SK-N-SH (cell line): ENCODE measurements around the gene ANK3. TPM values are rescaled to one million over a fixed set of nuclear protein-coding genes. Genes with fewer than 3 reads are reported as not detected.

Experiments
- CTCF ChIA-PET: fragments of 300-600, 350-600 bp; formaldehyde crosslinking; extraction: SDS; loops from one replicate; lab custom pipeline; 2021; lab: Yijun Ruan, JAX
- POLR2A ChIA-PET: fragments of 350-600 bp; sonication (Branson Sonifier 250); formaldehyde crosslinking; extraction: SDS; loops from one replicate; lab custom pipeline; 2020; ENCODE audit warnings: antibody characterized with exemption, inconsistent platforms; lab: Yijun Ruan, JAX
- DNase-seq: peaks from one replicate; pipeline ENCODE4 v3.0.0; 2012
- H2AFZ ChIP-seq: fragments of 200-600 bp; sonication (generic); 2 replicates; pipeline ENCODE4 v1.8.1; 2016; ENCODE audit warnings: antibody characterized with exemption, mild to moderate bottlenecking, low read depth
- H3F3A ChIP-seq: fragments of 200-600 bp; sonication (generic); replicated peaks from 2 replicates; pipeline ENCODE3; 2016; ENCODE audit warnings: antibody characterized with exemption, mild to moderate bottlenecking; ENCODE audit not compliant: insufficient read depth
- H3K27ac ChIP-seq, 2 experiments: fragments of 200-500 bp in 1 of 2; fragments of 200-600 bp in 1 of 2; sonication (Bioruptor generic) in 1 of 2; sonication (generic), shearing (Covaris generic) in 1 of 2; 2 replicates each; pipeline versions ENCODE4 v1.5.1 to v1.6.1; 2014 to 2016; ENCODE audit warnings: low read depth in 2 of 2, inconsistent platforms in 1 of 2, low read length in 1 of 2, mild to moderate bottlenecking in 1 of 2, mixed read lengths in 1 of 2
- H3K27me3 ChIP-seq: fragments of 200-600 bp; sonication (generic), shearing (Covaris generic); 2 replicates; pipeline ENCODE4 v1.6.1; 2016; ENCODE audit warnings: mixed run types; ENCODE audit not compliant: insufficient read depth
- H3K36me3 ChIP-seq, 2 experiments: fragments of 200-500 bp in 1 of 2; fragments of 200-600 bp in 1 of 2; sonication (Bioruptor generic) in 1 of 2; sonication (generic) in 1 of 2; replicated peaks in 1 of 2; 2 replicates each; pipeline versions ENCODE3 to v1.5.1; 2014 to 2016; ENCODE audit warnings: low read length in 1 of 2, mild to moderate bottlenecking in 1 of 2; ENCODE audit not compliant: insufficient read depth in 2 of 2, control insufficient read depth in 1 of 2
- H3K4me1 ChIP-seq, 2 experiments: fragments of 200-500 bp in 1 of 2; fragments of 200-600 bp in 1 of 2; sonication (Bioruptor generic) in 1 of 2; sonication (generic), shearing (Covaris generic) in 1 of 2; 2 replicates each; pipeline versions ENCODE4 v1.5.1 to v1.6.1; 2014 to 2016; ENCODE audit warnings: low read depth in 1 of 2, low read length in 1 of 2, mixed run types in 1 of 2; ENCODE audit not compliant: insufficient read depth in 2 of 2, control insufficient read depth in 1 of 2
- H3K4me2 ChIP-seq: fragments of 200-600 bp; sonication (generic), shearing (Covaris generic); 2 replicates; pipeline ENCODE4 v1.6.1; 2017; ENCODE audit warnings: mixed run types
- H3K4me3 ChIP-seq, 2 experiments: fragments of 200-500 bp in 1 of 2; fragments of 200-600 bp in 1 of 2; sonication (Bioruptor generic) in 1 of 2; sonication (generic), shearing (Covaris generic) in 1 of 2; 2 replicates each; pipeline versions ENCODE4 v1.5.1 to v1.8.1; 2014 to 2016; ENCODE audit warnings: low read depth in 2 of 2, inconsistent platforms in 1 of 2, low read length in 1 of 2, mild to moderate bottlenecking in 1 of 2, mixed read lengths in 1 of 2, moderate library complexity in 1 of 2
- H3K79me2 ChIP-seq: fragments of 200-600 bp; sonication (generic); 2 replicates; pipeline ENCODE4 v1.8.1; 2017; ENCODE audit warnings: mild to moderate bottlenecking; ENCODE audit not compliant: insufficient read depth
- H3K9ac ChIP-seq: fragments of 200-600 bp; sonication (generic); 2 replicates; pipeline ENCODE4 v1.6.1; 2017; ENCODE audit warnings: mixed run types
- H3K9me2 ChIP-seq: fragments of 200-600 bp; sonication (generic); 2 replicates; pipeline ENCODE4 v1.6.1; 2017; ENCODE audit warnings: mixed run types
- H3K9me3 ChIP-seq: fragments of 200-600 bp; sonication (generic); 2 replicates; pipeline ENCODE4 v1.6.1; 2017; ENCODE audit warnings: mixed run types, mild to moderate bottlenecking, moderate library complexity
- H4K20me1 ChIP-seq: fragments of 200-600 bp; sonication (generic); 2 replicates; pipeline ENCODE4 v1.6.1; 2017; ENCODE audit warnings: mild to moderate bottlenecking, mixed run types; ENCODE audit not compliant: insufficient read depth
- ELF1 ChIP-seq: IDR thresholded peaks from 2 replicates; pipeline ENCODE4 v1.4.0; 2012
- EP300 ChIP-seq, 2 experiments: IDR thresholded peaks; 2 replicates each; pipeline versions ENCODE4 v1.4.0 to v1.6.1; 2012; ENCODE audit warnings: borderline replicate concordance in 1 of 2, low read depth in 1 of 2, low read length in 1 of 2
- EZH2phosphoT487 ChIP-seq: fragments of 200-600 bp; sonication (generic); IDR thresholded peaks from 2 replicates; pipeline ENCODE4 v1.6.1; 2017; ENCODE audit warnings: low read depth, mixed run types, mild to moderate bottlenecking, antibody characterized with exemption, moderate library complexity, borderline replicate concordance
- FOSL2 ChIP-seq: IDR thresholded peaks from 2 replicates; pipeline ENCODE4 v1.4.0; 2012; ENCODE audit warnings: low read depth, mild to moderate bottlenecking, moderate library complexity, borderline replicate concordance
- FOXJ3 ChIP-seq: sonication (generic); formaldehyde crosslinking; IDR thresholded peaks from 2 replicates; pipeline ENCODE4 v1.5.1; 2020; ENCODE audit warnings: mild to moderate bottlenecking, missing genetic modification reagents
- FOXM1 ChIP-seq: IDR thresholded peaks from 2 replicates; pipeline ENCODE4 v1.4.0; 2012; ENCODE audit warnings: low read depth, mild to moderate bottlenecking
- MEF2A ChIP-seq: IDR thresholded peaks from 2 replicates; pipeline ENCODE4 v1.4.0; 2012; ENCODE audit warnings: low read depth, borderline replicate concordance
- NFIC ChIP-seq: IDR thresholded peaks from 2 replicates; pipeline ENCODE4 v1.4.0; 2012; ENCODE audit warnings: borderline replicate concordance
- RXRA ChIP-seq: IDR thresholded peaks from 2 replicates; pipeline ENCODE4 v1.4.0; 2012; ENCODE audit warnings: low read depth, mild to moderate bottlenecking, borderline replicate concordance
- SMC3 ChIP-seq: IDR thresholded peaks from 2 replicates; pipeline ENCODE4 v1.6.1; 2012; ENCODE audit warnings: low read depth, low read length, improper control_type of control experiment
- TEAD4 ChIP-seq: IDR thresholded peaks from 2 replicates; pipeline ENCODE4 v1.4.0; 2012; ENCODE audit warnings: mild to moderate bottlenecking, borderline replicate concordance; ENCODE audit not compliant: insufficient read depth
- WGBS: methylation state at CpG from one replicate; pipeline ENCODE4 v1.1.6; 2017; ENCODE audit warnings: low lambda C conversion rate; 5-methylcytosine and 5-hydroxymethylcytosine counted together
- polyA plus RNA-seq, 3 experiments: library from polyadenylated mRNA; depleted of rRNA; stranded (reverse); fragments of >200 nt; gene quantifications; 2 replicates each; pipeline ENCODE4 v1.2.3, GENCODE V29; 2012
- TF ChIP-seq, protein P1 (sequence below): IDR thresholded peaks from 2 replicates; pipeline ENCODE4 v1.4.0; 2012; ENCODE audit warnings: low read depth
- TF ChIP-seq, protein P2 (sequence below): fragments of 150-350 bp; IDR thresholded peaks from 2 replicates; pipeline ENCODE4 v1.6.1; 2017; ENCODE audit warnings: antibody characterized with exemption, low read length, low read depth, borderline replicate concordance
- TF ChIP-seq, protein P3 (sequence below): IDR thresholded peaks from 2 replicates; pipeline ENCODE4 v1.6.1; 2012; ENCODE audit warnings: mild to moderate bottlenecking, low read depth, low read length, moderate library complexity
- TF ChIP-seq, protein P4 (sequence below): fragments of 150-350 bp; IDR thresholded peaks from 2 replicates; pipeline ENCODE4 v1.6.1; 2016; ENCODE audit warnings: mild to moderate bottlenecking, low read depth, low read length
- TF ChIP-seq, protein P5 (sequence below): IDR thresholded peaks from 2 replicates; pipeline ENCODE4; 2012

Gene ANK3
- polyA plus RNA-seq, 1 of the 3 experiments (the other 2 are of a cell fraction): 10.0 TPM

DNA sequence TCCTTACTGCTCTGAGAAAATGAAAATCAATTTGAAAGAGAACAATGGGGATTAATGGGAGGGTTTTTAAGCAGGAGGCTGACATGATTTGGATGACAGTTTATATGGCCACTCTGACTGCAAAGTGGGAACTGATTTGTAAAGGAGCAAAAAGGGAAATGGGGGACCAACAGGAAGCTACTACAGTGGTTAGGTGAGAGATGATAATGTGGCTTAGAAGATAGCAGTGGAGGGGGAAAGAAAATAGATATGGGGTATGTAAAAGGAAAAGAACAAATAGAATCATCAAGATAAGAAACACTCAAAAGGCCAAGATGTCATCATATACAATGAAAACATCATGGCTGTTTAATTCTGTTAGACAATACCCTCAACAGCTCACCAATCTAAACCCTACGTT is 177.5 kb downstream of the ANK3 start:
- 78% methylated on average over 1 of the region's 1 CpG for WGBS
- Histone ChIP-seq H3K36me3 (no peaks in the 10 kb centered on the region), H3K9ac (no peak overlapping the region), H3K9me2 (no peaks in the 10 kb centered on the region), H4K20me1 (no peaks in the 10 kb centered on the region), H2AFZ (no peak overlapping the region), H3K79me2 (no peaks in the 10 kb centered on the region), H3K4me1 (no peaks in the 10 kb centered on the region), H3K4me3 (no peak overlapping the region), H3K27ac (no peak overlapping the region), H3K27me3 (no peaks in the 10 kb centered on the region), H3K9me3 (peaks cover 10% of the 10 kb centered on the region), H3K4me2 (no peak overlapping the region), H3F3A (no peaks in the 10 kb centered on the region)
- ChIA-PET POLR2A (no interaction called here), CTCF (interaction anchor here (0.9 to 11.2 kb wide), 7 partner anchors 8 to 587 kb away, joined by 3 to 76 read pairs (median 4); no protein-coding TSS in a partner anchor)
- no peak for DNase-seq
- TF ChIP-seq, protein P1, sequence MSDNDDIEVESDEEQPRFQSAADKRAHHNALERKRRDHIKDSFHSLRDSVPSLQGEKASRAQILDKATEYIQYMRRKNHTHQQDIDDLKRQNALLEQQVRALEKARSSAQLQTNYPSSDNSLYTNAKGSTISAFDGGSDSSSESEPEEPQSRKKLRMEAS: no peak
- TF ChIP-seq, protein P2, sequence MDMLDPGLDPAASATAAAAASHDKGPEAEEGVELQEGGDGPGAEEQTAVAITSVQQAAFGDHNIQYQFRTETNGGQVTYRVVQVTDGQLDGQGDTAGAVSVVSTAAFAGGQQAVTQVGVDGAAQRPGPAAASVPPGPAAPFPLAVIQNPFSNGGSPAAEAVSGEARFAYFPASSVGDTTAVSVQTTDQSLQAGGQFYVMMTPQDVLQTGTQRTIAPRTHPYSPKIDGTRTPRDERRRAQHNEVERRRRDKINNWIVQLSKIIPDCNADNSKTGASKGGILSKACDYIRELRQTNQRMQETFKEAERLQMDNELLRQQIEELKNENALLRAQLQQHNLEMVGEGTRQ: no peak
- TF ChIP-seq, protein P3, sequence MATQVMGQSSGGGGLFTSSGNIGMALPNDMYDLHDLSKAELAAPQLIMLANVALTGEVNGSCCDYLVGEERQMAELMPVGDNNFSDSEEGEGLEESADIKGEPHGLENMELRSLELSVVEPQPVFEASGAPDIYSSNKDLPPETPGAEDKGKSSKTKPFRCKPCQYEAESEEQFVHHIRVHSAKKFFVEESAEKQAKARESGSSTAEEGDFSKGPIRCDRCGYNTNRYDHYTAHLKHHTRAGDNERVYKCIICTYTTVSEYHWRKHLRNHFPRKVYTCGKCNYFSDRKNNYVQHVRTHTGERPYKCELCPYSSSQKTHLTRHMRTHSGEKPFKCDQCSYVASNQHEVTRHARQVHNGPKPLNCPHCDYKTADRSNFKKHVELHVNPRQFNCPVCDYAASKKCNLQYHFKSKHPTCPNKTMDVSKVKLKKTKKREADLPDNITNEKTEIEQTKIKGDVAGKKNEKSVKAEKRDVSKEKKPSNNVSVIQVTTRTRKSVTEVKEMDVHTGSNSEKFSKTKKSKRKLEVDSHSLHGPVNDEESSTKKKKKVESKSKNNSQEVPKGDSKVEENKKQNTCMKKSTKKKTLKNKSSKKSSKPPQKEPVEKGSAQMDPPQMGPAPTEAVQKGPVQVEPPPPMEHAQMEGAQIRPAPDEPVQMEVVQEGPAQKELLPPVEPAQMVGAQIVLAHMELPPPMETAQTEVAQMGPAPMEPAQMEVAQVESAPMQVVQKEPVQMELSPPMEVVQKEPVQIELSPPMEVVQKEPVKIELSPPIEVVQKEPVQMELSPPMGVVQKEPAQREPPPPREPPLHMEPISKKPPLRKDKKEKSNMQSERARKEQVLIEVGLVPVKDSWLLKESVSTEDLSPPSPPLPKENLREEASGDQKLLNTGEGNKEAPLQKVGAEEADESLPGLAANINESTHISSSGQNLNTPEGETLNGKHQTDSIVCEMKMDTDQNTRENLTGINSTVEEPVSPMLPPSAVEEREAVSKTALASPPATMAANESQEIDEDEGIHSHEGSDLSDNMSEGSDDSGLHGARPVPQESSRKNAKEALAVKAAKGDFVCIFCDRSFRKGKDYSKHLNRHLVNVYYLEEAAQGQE: no peak
- TF ChIP-seq FOXJ3 (CRISPR knock-in tag) (no peak), FOSL2 (no peak), FOXM1 (no peak), SMC3 (no peak)
- TF ChIP-seq, protein P4, sequence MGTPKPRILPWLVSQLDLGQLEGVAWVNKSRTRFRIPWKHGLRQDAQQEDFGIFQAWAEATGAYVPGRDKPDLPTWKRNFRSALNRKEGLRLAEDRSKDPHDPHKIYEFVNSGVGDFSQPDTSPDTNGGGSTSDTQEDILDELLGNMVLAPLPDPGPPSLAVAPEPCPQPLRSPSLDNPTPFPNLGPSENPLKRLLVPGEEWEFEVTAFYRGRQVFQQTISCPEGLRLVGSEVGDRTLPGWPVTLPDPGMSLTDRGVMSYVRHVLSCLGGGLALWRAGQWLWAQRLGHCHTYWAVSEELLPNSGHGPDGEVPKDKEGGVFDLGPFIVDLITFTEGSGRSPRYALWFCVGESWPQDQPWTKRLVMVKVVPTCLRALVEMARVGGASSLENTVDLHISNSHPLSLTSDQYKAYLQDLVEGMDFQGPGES: no peak

DNA sequence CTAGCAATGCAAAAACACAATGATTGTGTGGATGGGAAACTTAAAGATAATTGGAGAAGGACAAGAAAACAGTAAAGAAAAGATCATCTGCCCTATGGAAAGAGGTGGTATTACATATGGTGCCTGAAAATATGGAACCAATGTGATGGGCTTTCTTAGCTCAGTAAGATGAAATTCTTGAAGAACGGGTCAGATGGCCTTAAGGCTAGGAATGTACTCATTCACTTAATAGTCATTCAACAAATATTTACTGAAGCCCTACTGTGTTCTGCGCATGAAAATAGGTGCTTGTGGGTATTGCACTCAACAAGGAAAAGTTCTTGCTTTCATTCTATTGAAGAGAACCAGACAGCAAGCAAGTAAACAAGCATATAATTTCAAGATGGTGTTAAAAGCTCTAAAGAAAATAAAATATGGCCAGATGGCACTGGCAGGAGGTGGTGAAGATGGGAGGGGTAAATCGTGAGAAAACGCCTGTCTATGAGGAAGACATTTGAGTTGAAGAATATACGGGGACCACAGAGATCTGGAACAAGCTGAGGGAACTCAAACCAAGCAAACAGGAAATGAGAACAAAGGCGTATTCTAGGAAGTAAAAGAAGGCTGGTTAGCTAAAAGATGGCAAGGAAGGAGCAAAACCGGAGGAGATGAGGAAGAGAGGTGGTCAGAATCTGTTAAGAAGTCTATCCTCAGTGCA is 179.7 kb downstream of the ANK3 start:
- no peak overlapping the region for H3K4me2 ChIP-seq
- H4K20me1 ChIP-seq: no peaks in the 10 kb centered on the region
- TF ChIP-seq, protein P5, sequence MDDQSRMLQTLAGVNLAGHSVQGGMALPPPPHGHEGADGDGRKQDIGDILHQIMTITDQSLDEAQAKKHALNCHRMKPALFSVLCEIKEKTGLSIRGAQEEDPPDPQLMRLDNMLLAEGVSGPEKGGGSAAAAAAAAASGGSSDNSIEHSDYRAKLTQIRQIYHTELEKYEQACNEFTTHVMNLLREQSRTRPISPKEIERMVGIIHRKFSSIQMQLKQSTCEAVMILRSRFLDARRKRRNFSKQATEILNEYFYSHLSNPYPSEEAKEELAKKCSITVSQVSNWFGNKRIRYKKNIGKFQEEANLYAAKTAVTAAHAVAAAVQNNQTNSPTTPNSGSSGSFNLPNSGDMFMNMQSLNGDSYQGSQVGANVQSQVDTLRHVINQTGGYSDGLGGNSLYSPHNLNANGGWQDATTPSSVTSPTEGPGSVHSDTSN: no peak
- TF ChIP-seq TEAD4: no peak
- no peak for TF ChIP-seq ELF1
- no peak for TF ChIP-seq MEF2A
- TF ChIP-seq EZH2phosphoT487: no peak
- TF ChIP-seq RXRA: no peak
- no peak for TF ChIP-seq EP300 (IDR thresholded peaks at IDR 0.05; ENCODE audit: borderline replicate concordance in 1 of 2, low read depth in 1 of 2, low read length in 1 of 2)
- TF ChIP-seq, protein P2: no peak
- no peak for TF ChIP-seq NFIC

More for the DNA sequence above, 179.7 kb downstream of the ANK3 start:
- DNase-seq: no peak
- no peaks in the 10 kb centered on the region for H3K27me3 ChIP-seq
- H3F3A ChIP-seq: no peaks in the 10 kb centered on the region
- H3K36me3 ChIP-seq: no peaks in the 10 kb centered on the region
- no peak overlapping the region for H2AFZ ChIP-seq
- POLR2A ChIA-PET: no interaction called here
- no peak overlapping the region for H3K4me3 ChIP-seq
- H3K27ac ChIP-seq: no peak overlapping the region
- no peaks in the 10 kb centered on the region for H3K4me1 ChIP-seq
- 77% methylated on average over 7 of the region's 7 CpGs for WGBS
- H3K79me2 ChIP-seq: no peaks in the 10 kb centered on the region
- no peak overlapping the region for H3K9ac ChIP-seq
- no peaks in the 10 kb centered on the region for H3K9me2 ChIP-seq
- CTCF ChIA-PET: interaction anchor here (0.6 to 11.2 kb wide), 24 partner anchors 8 to 434 kb away, joined by 3 to 99 read pairs (median 4); no protein-coding TSS in a partner anchor
- peaks cover 10% of the 10 kb centered on the region for H3K9me3 ChIP-seq
